Osteoblast (primary cell): Measurements from ENCODE around the gene PGA4. TPM values are rescaled to one million over a fixed set of nuclear protein-coding genes. Genes with fewer than 3 reads are reported as not detected.
"Not testable (repeated sequence)": the region's sequence is repeated elsewhere in the genome, so short reads cannot be mapped to it uniquely, and the experiment has no call there.

ENCODE experiments used
- DNase-seq: peaks from one replicate; pipeline ENCODE4 v3.0.0; 2011; ENCODE audit warnings: low spot score, mixed read lengths; ENCODE audit not compliant: insufficient read length; ENCODE audit errors: missing footprints
- H2AFZ ChIP-seq: 2 replicates; pipeline ENCODE4 v1.6.0; 2011; ENCODE audit warnings: mild to moderate bottlenecking, low read length
- H3K27ac ChIP-seq: 2 replicates; pipeline ENCODE4 v1.5.1; 2011; ENCODE audit warnings: mild to moderate bottlenecking, low read depth, low read length, moderate library complexity
- H3K27me3 ChIP-seq: 2 replicates; pipeline ENCODE4 v1.6.0; 2012; ENCODE audit warnings: mild to moderate bottlenecking, control low read depth, inconsistent platforms, low read length, moderate library complexity; ENCODE audit not compliant: insufficient read depth
- H3K36me3 ChIP-seq: 2 replicates; pipeline ENCODE4 v1.5.1; 2011; ENCODE audit warnings: mild to moderate bottlenecking, low read length, control low read depth, moderate library complexity; ENCODE audit not compliant: insufficient read depth
- H3K4me1 ChIP-seq: 2 replicates; pipeline ENCODE4 v1.5.1; 2011; ENCODE audit warnings: mild to moderate bottlenecking, low read length, control low read depth, moderate library complexity; ENCODE audit not compliant: insufficient read depth
- H3K4me2 ChIP-seq: 2 replicates; pipeline ENCODE4 v1.6.0; 2011; ENCODE audit warnings: mild to moderate bottlenecking, low read length; ENCODE audit not compliant: insufficient read depth
- H3K4me3 ChIP-seq: fragments of 200-600 bp; sonication (generic); 3 replicates; pipeline ENCODE4 v1.5.1; 2012; ENCODE audit warnings: mild to moderate bottlenecking, low read length, inconsistent platforms; ENCODE audit not compliant: insufficient read depth
- H3K79me2 ChIP-seq: 2 replicates; pipeline ENCODE4 v1.6.0; 2012; ENCODE audit warnings: mild to moderate bottlenecking, low read length, control low read depth, inconsistent platforms; ENCODE audit not compliant: insufficient read depth
- H3K9me3 ChIP-seq: 2 replicates; pipeline ENCODE4 v1.5.1; 2011; ENCODE audit warnings: low read depth, low read length, control low read depth
- H4K20me1 ChIP-seq: 2 replicates; pipeline ENCODE4 v1.6.0; 2012; ENCODE audit warnings: mild to moderate bottlenecking, low read length, control low read depth; ENCODE audit not compliant: insufficient read depth
- total RNA-seq: library from RNA; depleted of rRNA; stranded (reverse); fragments of >200 nt; gene quantifications from 2 replicates; pipeline ENCODE4 v1.2.3, GENCODE V29; 2012

PGA4 gene
- total RNA-seq, 1 donor: not detected

GRCh38 chr11:61207636-61208310, 14.4 kb upstream of the PGA4 start:
- H3K27me3 ChIP-seq, H3K4me2 ChIP-seq, H3K27ac ChIP-seq, H3K36me3 ChIP-seq, H2AFZ ChIP-seq, H3K4me1 ChIP-seq, H3K4me3 ChIP-seq, H4K20me1 ChIP-seq, H3K9me3 ChIP-seq, H3K79me2 ChIP-seq, DNase-seq: not testable (repeated sequence)

GRCh38 chr11:61210629-61211028, 11.5 kb upstream of the PGA4 start:
- H2AFZ ChIP-seq, H3K4me1 ChIP-seq, H3K27me3 ChIP-seq, DNase-seq, H3K9me3 ChIP-seq, H3K27ac ChIP-seq, H3K4me3 ChIP-seq, H3K36me3 ChIP-seq, H3K79me2 ChIP-seq, H4K20me1 ChIP-seq, H3K4me2 ChIP-seq: not testable (repeated sequence)

GRCh38 chr11:61211327-61211952, 10.7 kb upstream of the PGA4 start:
- H4K20me1 ChIP-seq: not testable (repeated sequence)

GRCh38 chr11:61212202-61212601, 9.9 kb upstream of the PGA4 start:
- H3K4me2 ChIP-seq, H2AFZ ChIP-seq, H3K9me3 ChIP-seq, H3K4me1 ChIP-seq, H4K20me1 ChIP-seq, H3K36me3 ChIP-seq, H3K27ac ChIP-seq, H3K79me2 ChIP-seq, DNase-seq, H3K4me3 ChIP-seq, H3K27me3 ChIP-seq: not testable (repeated sequence)

More at GRCh38 chr11:61211327-61211952, 10.7 kb upstream of the PGA4 start:
- not testable (repeated sequence) for H3K9me3 ChIP-seq, H3K27ac ChIP-seq, H3K4me3 ChIP-seq, H3K36me3 ChIP-seq, H3K79me2 ChIP-seq, H2AFZ ChIP-seq, H3K27me3 ChIP-seq, H3K4me1 ChIP-seq, DNase-seq, H3K4me2 ChIP-seq

GRCh38 chr11:61213711-61214324, 8.3 kb upstream of the PGA4 start:
- DNase-seq, H3K9me3 ChIP-seq, H4K20me1 ChIP-seq, H3K27ac ChIP-seq, H3K4me1 ChIP-seq, H2AFZ ChIP-seq, H3K27me3 ChIP-seq, H3K79me2 ChIP-seq, H3K4me3 ChIP-seq, H3K36me3 ChIP-seq, H3K4me2 ChIP-seq: not testable (repeated sequence)

- not testable (repeated sequence) for H3K36me3 ChIP-seq, H4K20me1 ChIP-seq, H3K27me3 ChIP-seq, H2AFZ ChIP-seq, H3K4me2 ChIP-seq, H3K79me2 ChIP-seq, H3K27ac ChIP-seq, H3K4me3 ChIP-seq, DNase-seq, H3K9me3 ChIP-seq, H3K4me1 ChIP-seq
Measured at GRCh38 chr11:61218306-61218705, 3.8 kb upstream of the PGA4 start.

GRCh38 chr11:61219016-61219415, 3.1 kb upstream of the PGA4 start:
- not testable (repeated sequence) for H3K9me3 ChIP-seq, H3K27me3 ChIP-seq, H3K36me3 ChIP-seq, H2AFZ ChIP-seq, H3K79me2 ChIP-seq, H3K27ac ChIP-seq, DNase-seq, H3K4me2 ChIP-seq, H4K20me1 ChIP-seq, H3K4me3 ChIP-seq, H3K4me1 ChIP-seq

- H3K4me2 ChIP-seq, DNase-seq, H3K27me3 ChIP-seq, H3K27ac ChIP-seq, H4K20me1 ChIP-seq, H3K79me2 ChIP-seq, H3K4me3 ChIP-seq, H3K4me1 ChIP-seq, H2AFZ ChIP-seq, H3K36me3 ChIP-seq, H3K9me3 ChIP-seq: not testable (repeated sequence)
Measured at GRCh38 chr11:61222692-61223091, 545 bp downstream of the PGA4 start.
